Forelimb muscle (tissue), 1 donor: ENCODE results near the gene NEB. TPM values are rescaled to one million over a fixed set of nuclear protein-coding genes. Genes with fewer than 3 reads are reported as not detected.
A peak's percentile ranks its signal among the peaks of the same experiment; 100 is the strongest.

Experiments used
- DNase-seq: peaks from one replicate; pipeline ENCODE4 v3.0.0-alpha.2; 2013; ENCODE audit warnings: low read depth
- polyA plus RNA-seq: library from polyadenylated mRNA; unstranded; fragments of 120-200 nt; gene quantifications from one replicate; pipeline ENCODE4 v1.2.1, GENCODE V29; 2013; ENCODE audit not compliant: insufficient read length

The NEB gene, protein sequence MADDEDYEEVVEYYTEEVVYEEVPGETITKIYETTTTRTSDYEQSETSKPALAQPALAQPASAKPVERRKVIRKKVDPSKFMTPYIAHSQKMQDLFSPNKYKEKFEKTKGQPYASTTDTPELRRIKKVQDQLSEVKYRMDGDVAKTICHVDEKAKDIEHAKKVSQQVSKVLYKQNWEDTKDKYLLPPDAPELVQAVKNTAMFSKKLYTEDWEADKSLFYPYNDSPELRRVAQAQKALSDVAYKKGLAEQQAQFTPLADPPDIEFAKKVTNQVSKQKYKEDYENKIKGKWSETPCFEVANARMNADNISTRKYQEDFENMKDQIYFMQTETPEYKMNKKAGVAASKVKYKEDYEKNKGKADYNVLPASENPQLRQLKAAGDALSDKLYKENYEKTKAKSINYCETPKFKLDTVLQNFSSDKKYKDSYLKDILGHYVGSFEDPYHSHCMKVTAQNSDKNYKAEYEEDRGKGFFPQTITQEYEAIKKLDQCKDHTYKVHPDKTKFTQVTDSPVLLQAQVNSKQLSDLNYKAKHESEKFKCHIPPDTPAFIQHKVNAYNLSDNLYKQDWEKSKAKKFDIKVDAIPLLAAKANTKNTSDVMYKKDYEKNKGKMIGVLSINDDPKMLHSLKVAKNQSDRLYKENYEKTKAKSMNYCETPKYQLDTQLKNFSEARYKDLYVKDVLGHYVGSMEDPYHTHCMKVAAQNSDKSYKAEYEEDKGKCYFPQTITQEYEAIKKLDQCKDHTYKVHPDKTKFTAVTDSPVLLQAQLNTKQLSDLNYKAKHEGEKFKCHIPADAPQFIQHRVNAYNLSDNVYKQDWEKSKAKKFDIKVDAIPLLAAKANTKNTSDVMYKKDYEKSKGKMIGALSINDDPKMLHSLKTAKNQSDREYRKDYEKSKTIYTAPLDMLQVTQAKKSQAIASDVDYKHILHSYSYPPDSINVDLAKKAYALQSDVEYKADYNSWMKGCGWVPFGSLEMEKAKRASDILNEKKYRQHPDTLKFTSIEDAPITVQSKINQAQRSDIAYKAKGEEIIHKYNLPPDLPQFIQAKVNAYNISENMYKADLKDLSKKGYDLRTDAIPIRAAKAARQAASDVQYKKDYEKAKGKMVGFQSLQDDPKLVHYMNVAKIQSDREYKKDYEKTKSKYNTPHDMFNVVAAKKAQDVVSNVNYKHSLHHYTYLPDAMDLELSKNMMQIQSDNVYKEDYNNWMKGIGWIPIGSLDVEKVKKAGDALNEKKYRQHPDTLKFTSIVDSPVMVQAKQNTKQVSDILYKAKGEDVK (N-terminal part only)
- polyA plus RNA-seq = 1,544 TPM

DNA sequence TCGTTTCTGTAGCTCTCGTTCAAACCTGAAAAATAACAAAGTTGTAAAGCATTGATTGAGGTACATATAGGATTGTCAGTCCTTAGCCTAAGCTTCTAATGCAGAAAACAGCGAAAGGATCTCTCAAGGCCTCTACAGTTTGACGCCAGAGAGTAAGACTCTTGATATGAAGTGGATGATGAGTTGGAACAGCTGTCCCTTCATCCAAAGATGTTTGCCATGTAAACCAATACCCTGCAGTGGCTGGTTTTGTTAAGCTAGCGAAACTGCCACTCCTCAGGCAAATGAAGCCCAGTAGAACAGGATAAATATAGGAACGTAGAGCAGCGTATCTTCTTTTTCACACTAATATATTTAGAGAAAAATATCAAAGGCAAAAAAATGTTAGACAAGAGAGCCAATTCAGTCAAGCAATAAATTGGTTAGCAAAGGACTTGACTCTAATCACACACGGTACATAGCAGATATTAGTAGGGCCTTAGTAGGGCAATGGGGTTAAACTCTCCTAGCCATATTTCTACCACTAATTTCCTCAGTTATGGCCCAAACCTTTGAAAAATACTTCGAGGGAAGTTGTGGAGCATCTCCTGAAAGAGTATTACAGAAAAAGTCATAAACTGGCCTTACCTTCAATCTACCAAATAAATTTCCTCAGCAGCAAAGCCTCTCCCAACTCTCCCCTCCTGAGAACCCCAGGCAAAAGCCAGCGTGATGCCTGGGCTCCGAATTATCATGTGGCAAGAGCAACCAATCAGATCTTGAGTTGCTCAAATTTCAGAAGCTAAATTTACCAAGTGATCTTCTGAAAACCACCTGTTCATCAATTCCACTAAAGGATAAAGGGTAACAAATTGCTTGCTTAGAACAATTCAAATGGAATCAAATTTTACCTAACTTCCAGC, at the start of gene NEB:
NEB (minus strand) TSS at position 706 of the 902 bp plus-strand sequence. CDS start 1,320 bp downstream, outside the sequence.
- DNase-seq = peak; percentile 13

DNA sequence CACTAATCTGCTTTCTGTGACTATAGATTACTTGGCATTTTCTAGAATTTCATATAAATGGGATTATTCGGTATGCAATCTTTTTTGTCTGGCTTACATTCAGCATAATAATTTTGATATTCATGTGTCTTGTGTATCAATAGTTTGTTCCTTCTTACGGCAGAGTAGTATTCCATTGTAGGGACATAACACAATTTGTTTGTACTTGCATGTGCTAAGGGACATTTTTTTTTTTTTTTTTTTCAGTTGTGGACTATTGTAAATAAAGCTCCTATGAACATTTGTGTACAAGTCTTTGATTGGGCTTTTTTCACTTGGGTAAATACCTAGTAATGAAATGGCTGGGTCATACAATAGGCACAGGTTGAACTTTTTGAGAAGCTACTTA, 48.9 kb upstream of the NEB start:
- no peak for DNase-seq

DNA sequence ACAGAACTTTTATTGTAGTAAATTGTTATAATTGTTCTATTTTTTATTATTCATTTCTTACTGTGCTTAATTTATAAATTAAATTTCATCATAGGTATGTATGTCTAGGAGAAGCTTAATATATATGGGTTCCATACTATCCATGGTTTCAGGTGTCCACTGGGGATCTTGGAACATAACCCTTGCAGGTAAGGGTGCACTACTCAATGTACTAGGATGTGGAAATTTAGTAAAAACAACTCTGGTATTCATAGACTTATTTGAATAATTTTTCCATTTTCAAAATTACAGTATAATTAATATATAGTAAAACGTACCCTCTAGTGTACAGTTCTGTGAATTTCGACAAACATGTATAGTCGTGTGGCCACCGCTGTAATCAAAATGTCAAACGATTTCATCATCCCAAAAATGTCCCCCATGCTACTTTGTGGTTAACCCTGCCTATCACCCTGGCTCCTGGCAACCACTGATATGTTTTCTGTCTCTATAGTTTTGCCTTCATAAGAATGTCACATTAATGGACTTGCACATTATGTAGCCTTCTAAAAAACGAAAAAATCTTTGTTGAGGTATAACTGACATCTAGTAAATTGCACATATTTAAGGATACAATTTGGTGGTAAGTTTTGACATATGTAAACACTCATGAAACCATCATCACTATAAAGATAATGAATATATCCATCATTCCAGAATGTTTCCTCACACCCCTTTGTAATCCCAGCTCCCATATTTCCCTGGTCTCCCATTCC, 48.3 kb upstream of the NEB start:
- DNase-seq = no peak

DNA sequence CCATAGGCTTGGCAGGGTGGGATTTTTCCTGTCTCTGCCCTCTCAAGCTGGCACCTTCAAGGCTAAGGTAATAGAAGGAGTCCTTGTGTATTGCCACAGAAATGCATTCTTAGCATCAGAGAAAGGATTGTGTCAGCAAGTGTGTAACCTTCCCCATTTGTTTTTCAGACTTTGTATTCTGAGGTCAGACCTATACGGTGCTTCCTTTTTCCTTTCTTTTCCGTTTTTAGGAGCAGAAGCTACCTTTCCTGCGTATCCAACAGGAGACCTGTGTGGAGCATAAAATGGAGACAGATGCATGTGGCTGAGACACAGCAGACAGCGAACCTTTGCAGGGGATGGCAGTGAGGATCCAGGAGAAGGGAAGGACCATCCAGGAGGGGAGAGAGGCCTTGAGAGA, 47.4 kb upstream of the NEB start:
- DNase-seq = no peak

DNA sequence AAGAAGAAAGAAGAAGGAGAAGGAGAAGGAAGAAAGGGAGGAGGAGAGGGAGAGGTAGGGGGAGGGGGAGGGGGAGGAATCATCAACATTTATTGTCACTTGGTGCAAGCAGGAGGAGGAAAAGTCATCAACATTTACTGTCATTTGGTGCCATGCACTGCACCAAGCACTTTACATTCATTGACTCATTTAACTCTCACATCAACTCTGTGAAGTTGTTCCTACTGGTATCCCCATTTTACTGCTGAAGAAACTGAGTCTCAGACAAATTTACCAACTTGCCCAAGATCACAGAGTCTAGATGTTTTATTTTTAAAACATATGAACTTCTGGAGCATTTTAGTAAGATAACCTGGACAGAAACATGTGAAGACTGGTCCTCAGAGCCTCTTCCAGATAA, 46.7 kb upstream of the NEB start:
- DNase-seq = no peak

DNA sequence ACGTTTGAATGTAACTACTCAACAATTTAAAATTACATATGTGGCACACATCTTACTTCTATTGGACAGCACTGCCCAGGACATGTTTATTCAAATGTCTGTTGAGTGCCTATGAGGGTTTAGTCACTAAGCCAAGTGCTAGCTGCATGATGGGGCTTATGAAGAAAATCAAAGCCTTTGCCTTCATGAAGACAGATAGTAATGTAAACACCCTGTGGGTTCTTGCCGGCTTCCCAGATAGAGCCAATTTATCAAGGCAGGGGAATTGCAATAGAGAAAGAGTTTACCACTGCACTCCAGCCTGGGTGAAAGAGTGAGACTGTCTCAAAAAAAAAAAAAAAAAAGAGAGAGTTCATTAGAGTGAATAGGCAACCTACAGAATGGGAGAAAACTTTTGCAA, 43.7 kb upstream of the NEB start:
- DNase-seq = no peak

DNA sequence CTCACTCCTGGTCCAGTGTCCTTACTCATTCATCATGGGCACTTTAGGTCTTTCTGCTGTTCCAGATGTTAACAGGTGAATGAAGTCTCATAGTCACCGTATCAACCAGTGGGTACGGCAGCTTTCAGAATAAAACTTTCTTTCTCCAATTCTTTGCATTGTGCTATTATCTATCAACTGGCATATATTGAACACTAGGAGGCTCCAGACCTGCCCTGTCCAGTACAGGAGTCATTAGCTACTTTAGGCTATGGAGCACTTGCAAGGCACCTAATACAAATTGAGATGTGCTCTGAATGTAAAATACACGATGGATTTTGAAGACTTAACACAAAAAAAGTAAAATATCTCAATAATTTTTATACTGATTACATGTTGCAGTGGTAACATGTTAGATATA, 43.2 kb upstream of the NEB start:
- DNase-seq = no peak

DNA sequence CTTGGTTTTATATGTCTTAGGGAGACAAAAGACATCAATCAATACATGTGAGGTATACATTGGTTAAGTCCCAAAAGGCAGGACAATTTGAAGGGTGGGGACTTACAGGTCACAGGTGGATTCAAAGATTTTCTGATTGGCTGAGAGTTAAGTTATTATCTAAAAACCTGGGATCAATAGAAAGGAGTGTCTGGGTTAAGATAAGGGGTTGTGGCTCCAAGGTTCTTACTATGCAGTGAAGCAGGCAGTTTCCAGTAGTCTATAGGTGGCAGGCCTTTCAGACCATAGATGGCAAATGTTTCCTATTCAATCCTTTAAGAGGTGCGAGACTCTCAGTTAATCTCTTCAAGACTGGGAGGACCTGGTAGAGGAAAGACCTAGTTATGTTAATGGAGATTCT, 42.1 kb upstream of the NEB start:
- no peak for DNase-seq

DNA sequence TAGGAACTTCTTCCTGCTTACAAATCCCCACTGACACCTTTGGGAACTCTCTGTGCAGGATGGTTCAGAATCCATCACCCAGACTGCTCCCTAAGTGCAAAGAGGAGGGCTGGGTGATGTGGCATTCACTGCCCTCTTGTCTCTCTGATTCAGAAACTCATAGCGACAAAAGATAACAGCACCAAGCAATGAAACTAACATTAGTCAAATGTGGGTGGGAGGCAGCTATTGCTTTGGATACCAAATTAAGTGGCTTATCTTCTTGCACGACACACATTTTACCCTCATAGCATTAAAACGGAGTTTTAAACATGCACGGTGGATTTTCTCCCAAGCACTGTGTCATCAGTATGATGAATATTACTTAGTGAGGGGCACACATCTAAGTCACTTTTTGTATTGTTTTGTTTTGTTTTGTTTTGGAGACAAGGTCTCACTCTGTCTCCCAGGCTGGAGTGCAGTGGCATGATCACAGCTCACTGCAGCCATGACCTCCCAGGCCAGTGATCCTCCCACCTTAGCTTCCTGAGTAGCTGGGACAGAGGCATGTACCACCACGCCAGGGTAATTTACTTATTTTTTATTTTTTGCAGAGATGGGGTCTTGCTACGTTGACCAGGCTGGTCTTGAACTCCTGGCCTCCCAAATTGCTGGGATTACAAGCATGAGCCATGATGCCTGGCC, 40.9 kb upstream of the NEB start:
- no peak for DNase-seq

DNA sequence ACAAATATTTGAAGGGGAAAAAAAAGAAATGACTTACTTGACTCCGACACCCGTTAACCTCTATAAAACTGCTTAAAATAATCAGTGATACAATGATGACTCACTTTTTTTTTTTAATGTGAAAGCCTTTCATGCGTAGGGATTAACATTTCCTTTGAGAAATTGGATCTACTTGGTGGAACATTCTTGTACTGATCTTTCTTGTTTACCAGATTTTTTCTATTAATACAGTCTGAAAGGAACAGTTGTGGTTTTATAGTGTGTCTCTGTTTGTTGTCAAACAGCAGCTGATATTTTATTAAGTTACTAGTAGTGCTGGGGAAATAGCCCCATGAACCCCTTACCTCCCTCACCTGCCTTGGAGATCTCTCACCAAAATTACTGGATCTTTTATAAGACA, 40.2 kb upstream of the NEB start:
- no peak for DNase-seq

DNA sequence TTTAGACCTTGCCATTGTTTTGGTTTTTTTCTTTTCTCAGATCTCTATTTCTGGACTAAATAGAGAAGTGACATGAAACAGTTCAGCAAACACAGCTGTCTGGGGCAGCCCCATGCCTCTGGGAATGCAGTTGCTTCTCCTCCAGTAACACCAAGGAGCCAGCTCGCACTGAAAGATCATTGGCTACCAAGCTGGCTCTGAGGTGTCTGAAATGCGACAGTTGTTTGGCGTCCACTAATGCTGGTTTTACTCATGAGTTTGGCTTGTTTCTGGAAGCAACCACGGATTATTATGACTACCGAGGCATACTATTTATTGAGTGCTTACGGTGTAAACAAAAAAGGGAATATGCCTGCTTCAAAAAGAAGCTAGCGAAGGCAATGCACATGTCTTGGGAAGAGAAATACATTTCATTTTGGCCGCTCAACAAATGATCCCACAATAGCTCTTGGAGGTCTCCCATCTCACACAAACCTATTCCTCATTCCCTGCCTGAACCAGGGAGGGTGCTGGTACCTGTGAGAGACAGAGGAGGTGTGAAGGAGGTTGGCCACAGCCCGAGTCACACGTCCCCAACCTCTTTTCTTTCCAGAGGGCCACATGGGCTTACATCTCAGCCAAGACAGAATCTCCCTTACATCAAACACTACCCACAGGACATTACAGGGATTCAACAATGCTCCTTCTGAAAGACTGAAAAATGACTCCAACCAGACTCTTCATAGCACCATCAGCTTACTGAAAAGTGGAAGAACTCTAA, 37.5 kb upstream of the NEB start:
- peak; percentile 8 for DNase-seq

DNA sequence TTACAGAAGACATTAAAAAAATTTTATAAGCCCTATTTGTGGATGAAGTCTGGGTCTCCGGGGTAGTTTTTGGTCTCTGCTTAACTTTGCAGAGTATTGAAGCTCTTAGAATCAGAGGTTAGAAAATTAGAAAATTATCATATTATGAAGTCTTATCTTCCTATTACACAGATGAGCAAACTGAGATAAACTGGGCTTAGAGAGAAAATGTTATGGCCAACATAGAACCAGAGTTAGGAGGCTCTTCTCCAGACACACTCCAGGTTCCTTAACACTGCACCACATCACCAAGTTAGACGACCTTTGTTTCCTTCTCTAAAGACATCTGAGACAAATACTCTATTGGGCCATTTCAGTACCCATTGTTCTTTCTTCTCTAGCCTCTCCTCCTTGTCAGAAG, 36.7 kb upstream of the NEB start:
- no peak for DNase-seq

DNA sequence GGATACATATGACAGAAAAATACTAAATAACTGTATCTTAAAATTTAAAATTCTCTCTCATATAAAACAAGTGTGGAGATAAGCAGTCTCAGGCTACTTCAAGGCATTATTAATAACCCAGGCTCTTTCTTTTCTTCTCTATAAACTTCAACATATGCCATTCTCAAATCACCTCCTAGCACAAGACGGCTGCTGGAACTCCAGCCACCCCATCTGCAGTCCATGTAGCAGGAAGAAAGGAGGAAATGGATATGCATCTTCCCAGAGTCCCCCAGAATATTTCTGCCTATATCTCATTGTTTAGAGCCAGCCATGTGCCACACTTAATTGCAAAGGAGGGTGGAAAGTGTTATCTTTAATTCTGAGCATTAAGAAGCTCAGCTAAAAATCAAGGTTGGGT, 35.3 kb upstream of the NEB start:
- DNase-seq = no peak

DNA sequence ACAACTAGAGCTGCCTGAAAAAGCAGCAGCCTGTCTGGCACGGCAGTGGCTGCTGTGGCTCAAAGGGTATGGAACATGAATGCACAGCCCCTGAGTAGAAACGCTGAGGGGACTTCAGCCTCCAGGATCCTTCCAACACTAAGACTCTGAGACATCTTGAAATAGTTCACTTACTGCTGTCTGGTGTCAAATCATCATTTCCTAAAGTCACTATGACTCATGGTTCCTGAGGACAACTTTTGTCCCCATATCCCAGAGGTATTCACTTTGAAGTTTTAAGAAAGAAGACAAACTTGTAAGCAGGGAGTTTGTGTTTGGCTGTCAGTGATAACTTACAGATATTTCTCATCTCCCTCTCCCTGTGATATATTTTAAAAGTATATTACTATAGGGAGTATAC, 33.3 kb upstream of the NEB start:
- DNase-seq = no peak

DNA sequence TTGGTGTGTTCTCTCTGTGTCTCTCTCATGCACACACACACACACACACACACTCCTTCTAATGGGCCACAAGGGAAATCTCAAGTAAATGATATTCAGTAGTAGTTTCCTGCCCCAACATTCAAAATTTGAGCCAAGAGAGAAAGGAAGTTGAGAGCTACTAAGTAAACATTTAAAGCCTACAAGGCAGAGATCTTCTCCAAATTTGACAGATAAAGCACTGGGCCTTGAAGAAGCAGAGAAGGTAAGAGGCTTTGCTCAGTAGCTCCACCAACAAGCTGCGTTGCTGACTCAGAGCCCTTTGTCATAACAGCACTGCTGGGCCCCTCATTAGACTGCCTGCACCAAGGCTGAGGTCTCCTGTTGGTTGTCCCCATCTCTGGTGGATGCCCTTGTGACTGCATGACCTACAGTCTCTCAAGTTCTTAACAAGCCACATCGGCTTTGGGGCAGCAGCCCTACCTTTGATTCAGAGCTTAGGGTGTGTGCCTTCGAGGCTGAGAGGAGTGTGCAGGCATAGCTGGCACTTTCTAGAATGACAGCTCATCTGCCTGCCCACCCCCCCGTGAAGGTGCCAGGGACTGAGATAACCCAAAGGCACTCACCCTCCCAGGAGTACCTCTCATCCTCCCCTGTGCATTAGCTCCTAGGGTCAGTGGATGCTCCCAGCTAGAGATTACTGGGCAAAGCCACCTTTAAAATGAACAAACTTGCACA, 32.3 kb upstream of the NEB start:
- DNase-seq = no peak

DNA sequence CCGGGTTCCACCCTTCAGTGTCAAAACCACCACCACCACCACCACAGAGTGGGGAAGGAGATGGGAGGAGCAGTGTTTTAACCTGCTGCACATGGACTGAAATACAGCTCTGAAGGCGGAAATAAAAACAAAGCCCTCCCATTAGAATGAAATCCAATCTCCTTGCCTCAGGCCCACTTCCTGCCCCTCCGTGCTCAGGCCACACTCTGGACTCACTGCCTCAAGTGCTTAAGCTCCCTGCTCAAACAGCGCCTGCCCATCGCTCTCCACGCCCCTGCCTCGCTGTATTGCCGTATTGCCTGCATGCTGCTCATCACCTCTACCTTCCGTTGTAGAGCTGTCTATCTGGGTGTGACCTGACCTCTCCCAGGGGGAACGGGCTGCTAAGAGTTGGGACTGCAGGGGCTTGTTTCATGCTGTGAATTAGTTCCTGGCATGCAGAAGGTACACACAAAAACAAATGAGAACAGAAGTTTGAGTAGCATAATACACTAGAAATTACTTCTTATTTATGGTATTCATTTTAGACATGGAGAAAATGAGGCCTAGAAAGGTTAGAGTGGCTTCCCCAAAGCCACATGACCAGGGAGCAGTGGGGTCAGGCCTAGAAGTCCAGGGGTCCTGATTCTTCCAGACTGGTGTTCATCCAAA, 31.6 kb upstream of the NEB start:
- DNase-seq = no peak

DNA sequence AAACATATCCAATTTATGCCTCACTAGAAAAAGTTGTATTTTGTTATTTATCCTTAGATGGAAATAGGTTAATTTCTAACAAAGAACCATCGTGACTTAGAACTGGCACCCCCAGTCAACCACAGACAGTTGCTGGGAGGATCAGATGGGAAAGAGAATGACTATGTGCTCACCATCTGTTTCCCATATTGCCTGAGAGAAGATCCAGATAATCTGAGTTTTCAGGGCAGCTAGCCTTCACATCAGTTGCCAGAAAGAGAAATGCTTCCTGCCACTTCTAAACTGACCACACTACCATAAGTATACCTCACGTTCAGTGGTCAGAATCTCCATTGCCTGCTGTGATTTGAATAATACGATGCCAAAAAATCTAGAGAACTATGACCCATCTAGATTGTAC, 28.4 kb upstream of the NEB start:
- DNase-seq = no peak

DNA sequence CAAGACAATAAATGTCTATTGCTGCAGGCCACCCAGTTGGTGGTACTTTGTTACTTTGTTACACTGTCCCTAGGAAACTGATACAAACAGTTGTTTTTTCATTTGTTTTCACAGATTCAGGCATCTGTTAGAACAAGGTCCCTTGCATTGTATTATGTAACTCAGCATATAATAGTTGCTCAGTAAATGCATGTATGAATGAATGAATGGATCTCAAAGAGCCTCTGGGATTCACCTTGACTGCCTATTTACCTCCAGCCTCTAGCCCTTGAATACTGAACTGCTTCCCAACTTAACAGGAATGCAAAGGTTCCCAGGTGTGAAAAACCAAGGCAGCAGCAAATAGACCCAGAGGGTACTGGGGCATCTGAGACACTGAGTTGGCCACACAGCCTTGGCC, 27.4 kb upstream of the NEB start:
- DNase-seq = no peak
